NCI-H82 (cell line): ENCODE data around the gene ADGRG4.

Experiments
- DNase-seq: peaks from one replicate; lab custom pipeline; 2025; lab: John Stamatoyannopoulos, UW

The ADGRG4 gene

GRCh38 chrX:136295380-136295779, 5.4 kb upstream of the ADGRG4 start:
- no peak for DNase-seq

- DNase-seq: no peak
These were observed 2.3 kb downstream of the ADGRG4 start for GRCh38 chrX:136303041-136303440.

GRCh38 chrX:136304493-136304892, 3.7 kb downstream of the ADGRG4 start:
- DNase-seq: no peak

GRCh38 chrX:136306182-136306581, 5.4 kb downstream of the ADGRG4 start:
- DNase-seq: no peak

- no peak for DNase-seq
These were observed 6.7 kb downstream of the ADGRG4 start for GRCh38 chrX:136307471-136307870.

- DNase-seq: peak; percentile 64
These were observed 9.6 kb downstream of the ADGRG4 start for GRCh38 chrX:136310411-136310810.

- no peak for DNase-seq
These were observed 17.4 kb downstream of the ADGRG4 start for GRCh38 chrX:136318156-136318555.

GRCh38 chrX:136318895-136319597, 18.3 kb downstream of the ADGRG4 start:
- peak; percentile 69 for DNase-seq

GRCh38 chrX:136319600-136319999, 18.8 kb downstream of the ADGRG4 start:
- no peak for DNase-seq

GRCh38 chrX:136321532-136321931, 20.8 kb downstream of the ADGRG4 start:
- peak; percentile 36 for DNase-seq

GRCh38 chrX:136322064-136322463, 21.3 kb downstream of the ADGRG4 start:
- peak; percentile 67 for DNase-seq

- no peak for DNase-seq
These were observed 24.6 kb downstream of the ADGRG4 start for GRCh38 chrX:136325377-136325776.

GRCh38 chrX:136328933-136329332, 28.2 kb downstream of the ADGRG4 start:
- no peak for DNase-seq

- peak; percentile 18 for DNase-seq
These were observed 35.9 kb downstream of the ADGRG4 start for GRCh38 chrX:136336623-136337022.

- no peak for DNase-seq
These were observed 38.9 kb downstream of the ADGRG4 start for GRCh38 chrX:136339702-136340101.

- no peak for DNase-seq
These were observed 43.6 kb downstream of the ADGRG4 start for GRCh38 chrX:136344320-136344719.

GRCh38 chrX:136346506-136346905, 45.7 kb downstream of the ADGRG4 start:
- DNase-seq: no peak

GRCh38 chrX:136347706-136348105, 46.9 kb downstream of the ADGRG4 start:
- no peak for DNase-seq

GRCh38 chrX:136353526-136354093, 52.8 kb downstream of the ADGRG4 start:
- no peak for DNase-seq

GRCh38 chrX:136354201-136354600, 53.4 kb downstream of the ADGRG4 start:
- DNase-seq: no peak

GRCh38 chrX:136369377-136369776, 68.6 kb downstream of the ADGRG4 start:
- no peak for DNase-seq

GRCh38 chrX:136376713-136377112, 76.0 kb downstream of the ADGRG4 start:
- DNase-seq: no peak

- DNase-seq: no peak
These were observed 79.4 kb downstream of the ADGRG4 start for GRCh38 chrX:136380010-136380769.
